ENCODE results near the gene DNAJC27. TPM values are rescaled to one million over a fixed set of nuclear protein-coding genes. Genes with fewer than 3 reads are reported as not detected.

Gene DNAJC27
- total RNA-seq, 2 donors from 2014 or later = 15.0 to 27.2 TPM

GRCh38 chr2:24959761-24960160 lies 12.0 kb downstream of the DNAJC27 start:
- no peak overlapping the region for H3K4me3 ChIP-seq

GRCh38 chr2:24958411-24958935 lies 13.3 kb downstream of the DNAJC27 start:
- H3K4me3 ChIP-seq = no peak overlapping the region
- no peak for TF ChIP-seq CTCF (IDR thresholded peaks at IDR 0.05)
- no peaks in the 10 kb centered on the region for H3K4me1 ChIP-seq (ENCODE audit: control insufficient read depth in 1 of 2, low read depth in 2 of 2)
- peaks cover 3% of the 10 kb centered on the region for H3K9me3 ChIP-seq
- DNase-seq (ENCODE audit: low spot score) = no peak
- no peaks in the 10 kb centered on the region for H3K27me3 ChIP-seq (replicated peaks; ENCODE audit: insufficient read depth)
- no peak for ATAC-seq (ENCODE audit: insufficient number of reproducible peaks, low FRiP score, low read depth)
- no peak overlapping the region for H3K27ac ChIP-seq
- H3K36me3 ChIP-seq = peaks cover 47% of the 10 kb centered on the region

More at GRCh38 chr2:24959761-24960160, 12.0 kb downstream of the DNAJC27 start:
- Histone ChIP-seq H3K9me3 (peaks cover 3% of the 10 kb centered on the region), H3K36me3 (peaks cover 36% of the 10 kb centered on the region), H3K4me1 (ENCODE audit: control insufficient read depth in 1 of 2, low read depth in 2 of 2) (no peaks in the 10 kb centered on the region), H3K27me3 (replicated peaks; ENCODE audit: insufficient read depth) (no peaks in the 10 kb centered on the region), H3K27ac (no peak overlapping the region)
- ATAC-seq (ENCODE audit: insufficient number of reproducible peaks, low FRiP score, low read depth) = no peak
- no peak for DNase-seq (ENCODE audit: low spot score)
- no peak for TF ChIP-seq CTCF (IDR thresholded peaks at IDR 0.05)

- no peak for TF ChIP-seq CTCF (IDR thresholded peaks at IDR 0.05)
- Histone ChIP-seq H3K4me3 (no peak overlapping the region), H3K9me3 (peaks cover 3% of the 10 kb centered on the region), H3K4me1 (ENCODE audit: control insufficient read depth in 1 of 2, low read depth in 2 of 2) (no peaks in the 10 kb centered on the region), H3K27me3 (replicated peaks; ENCODE audit: insufficient read depth) (no peaks in the 10 kb centered on the region), H3K36me3 (peaks cover 50% of the 10 kb centered on the region), H3K27ac (no peak overlapping the region)
- ATAC-seq (ENCODE audit: insufficient number of reproducible peaks, low FRiP score, low read depth) = no peak
- DNase-seq (ENCODE audit: low spot score) = no peak
These were observed 13.8 kb downstream of the DNAJC27 start for GRCh38 chr2:24957976-24958375.

- DNase-seq (ENCODE audit: low spot score) = no peak
- peaks cover 45% of the 10 kb centered on the region for H3K36me3 ChIP-seq
- no peak overlapping the region for H3K4me3 ChIP-seq
- no peaks in the 10 kb centered on the region for H3K27me3 ChIP-seq (replicated peaks; ENCODE audit: insufficient read depth)
- H3K9me3 ChIP-seq = peaks cover 3% of the 10 kb centered on the region
- ATAC-seq (ENCODE audit: insufficient number of reproducible peaks, low FRiP score, low read depth) = no peak
- no peaks in the 10 kb centered on the region for H3K4me1 ChIP-seq (ENCODE audit: control insufficient read depth in 1 of 2, low read depth in 2 of 2)
- TF ChIP-seq CTCF (IDR thresholded peaks at IDR 0.05) = no peak
- H3K27ac ChIP-seq = no peak overlapping the region
These were observed 14.5 kb downstream of the DNAJC27 start for GRCh38 chr2:24957221-24957620.

- Histone ChIP-seq H3K27ac (no peak overlapping the region), H3K4me3 (no peak overlapping the region), H3K27me3 (replicated peaks; ENCODE audit: insufficient read depth) (no peaks in the 10 kb centered on the region), H3K9me3 (peaks cover 3% of the 10 kb centered on the region), H3K36me3 (peaks cover 48% of the 10 kb centered on the region), H3K4me1 (ENCODE audit: control insufficient read depth in 1 of 2, low read depth in 2 of 2) (no peaks in the 10 kb centered on the region)
- ATAC-seq (ENCODE audit: insufficient number of reproducible peaks, low FRiP score, low read depth) (no peak), DNase-seq (ENCODE audit: low spot score) (no peak)
- no peak for TF ChIP-seq CTCF (IDR thresholded peaks at IDR 0.05)
These were observed 15.8 kb downstream of the DNAJC27 start for GRCh38 chr2:24955921-24956320.

All from thoracic aorta (tissue), 2 donors.